K562 (cell line): ENCODE data around the gene TOM1. TPM values are rescaled to one million over a fixed set of nuclear protein-coding genes. Genes with fewer than 3 reads are reported as not detected.
A peak's percentile ranks its signal among the peaks of the same experiment; 100 is the strongest.

Source experiments
- HDAC2 ChIP-seq: fragments of 450-650 bp; IDR thresholded peaks from 2 replicates; pipeline ENCODE4 v1.6.1; 2016; ENCODE audit warnings: mild to moderate bottlenecking
- HMGN3 ChIP-seq: IDR thresholded peaks from 2 replicates; pipeline ENCODE4 v1.6.1; 2011; ENCODE audit warnings: borderline replicate concordance, low read depth, mild to moderate bottlenecking, mixed read lengths, low read length; ENCODE audit not compliant: insufficient read length; ENCODE audit errors: extremely low read depth
- MBD2 ChIP-seq: sonication (generic); IDR thresholded peaks from 2 replicates; pipeline ENCODE4 v1.6.1; 2016; ENCODE audit warnings: low read depth, borderline replicate concordance
- NFATC3 ChIP-seq: fragments of 450-650 bp; IDR thresholded peaks from 2 replicates; pipeline ENCODE4 v1.6.1; 2017; ENCODE audit warnings: mild to moderate bottlenecking
- NFE2 ChIP-seq: IDR thresholded peaks from 2 replicates; pipeline ENCODE4 v1.6.1; 2014; ENCODE audit warnings: antibody characterized with exemption, low read depth
- RAD51 ChIP-seq: fragments of 450-650 bp; IDR thresholded peaks from 2 replicates; pipeline ENCODE4 v1.7.1; 2016; ENCODE audit warnings: low read depth, mild to moderate bottlenecking, borderline replicate concordance
- RBM39 ChIP-seq: fragments of 200-400 bp; formaldehyde crosslinking; optimal IDR thresholded peaks from 2 replicates; pipeline ENCODE3; 2018; ENCODE audit warnings: low read depth, low read length
- SAFB2 ChIP-seq: fragments of 200-400 bp; formaldehyde crosslinking; IDR thresholded peaks from 2 replicates; pipeline ENCODE4 v1.6.1; 2018; ENCODE audit warnings: borderline replicate concordance, low read length, low read depth, moderate library complexity; ENCODE audit not compliant: severe bottlenecking
- SREBF2 ChIP-seq: sonication (generic); formaldehyde crosslinking; IDR thresholded peaks from 2 replicates; pipeline ENCODE4 v1.4.0; 2020; ENCODE audit warnings: mild to moderate bottlenecking, missing genetic modification reagents
- TAF7 ChIP-seq: fragments of 450-650 bp; IDR thresholded peaks from 2 replicates; pipeline ENCODE4 v1.6.1; 2016; ENCODE audit warnings: missing genetic modification characterization, missing compliant biosample characterization
- TCF7 ChIP-seq: sonication (generic); IDR thresholded peaks from 2 replicates; pipeline ENCODE4 v1.6.1; 2016; ENCODE audit warnings: antibody characterized with exemption, borderline replicate concordance
- ZKSCAN8 ChIP-seq: fragments of 200-800 bp; sonication (Bioruptor generic); IDR thresholded peaks from 2 replicates; pipeline ENCODE4 v1.6.1; 2016; ENCODE audit warnings: missing genetic modification characterization, missing compliant biosample characterization
- ZNF316 ChIP-seq: fragments of 450-650 bp; IDR thresholded peaks from 2 replicates; pipeline ENCODE4 v1.6.1; 2016
- polyA plus RNA-seq, 8 experiments: library from polyadenylated mRNA; depleted of rRNA in 4 of 8; stranded (reverse) in 5 of 8; unstranded in 3 of 8; fragments of >200 nt; fragmentation: Nextera tagmentation in 2 of 8; fragmentation: Illumina TruSeq in 1 of 8; extraction: Ambion mirVana in 2 of 8; extraction: Trizol in 1 of 8; gene quantifications; 2 replicates each; pipeline versions ENCODE4 v1.2.1 to v1.2.3, GENCODE V29; 2011 to 2014; ENCODE audit warnings: inconsistent platforms in 1 of 8, missing spikeins in 1 of 8
- total RNA-seq, 7 experiments: library from RNA; depleted of rRNA in 6 of 7; stranded (reverse); fragments of >200 nt in 6 of 7; fragmentation: Illumina TruSeq in 2 of 7; extraction: Trizol in 2 of 7; gene quantifications; 2 replicates each; pipeline versions ENCODE4 v1.2.1 to v1.2.3, GENCODE V29; 2011 to 2021; ENCODE audit warnings: low replicate concordance in 1 of 7
- TF ChIP-seq, protein P1 (sequence below), 2 experiments: IDR thresholded peaks; 2 replicates each; pipeline ENCODE4 v1.6.1; 2012; ENCODE audit warnings: improper control_type of control experiment in 2 of 2, low read depth in 2 of 2, low read length in 2 of 2, borderline replicate concordance in 1 of 2
- TF ChIP-seq, protein P2 (sequence below), 2 experiments: IDR thresholded peaks; 2 replicates each; pipeline ENCODE4 v1.6.1; 2011; ENCODE audit warnings: borderline replicate concordance in 1 of 2, control low read depth in 1 of 2, low read depth in 1 of 2, low read length in 1 of 2, mild to moderate bottlenecking in 1 of 2, mixed read lengths in 1 of 2, moderate library complexity in 1 of 2; ENCODE audit not compliant: insufficient read depth in 1 of 2, insufficient read length in 1 of 2, poor library complexity in 1 of 2, severe bottlenecking in 1 of 2; ENCODE audit errors: extremely low read depth in 1 of 2
- TF ChIP-seq, protein P3 (sequence below): fragments of 150-350 bp; conservative IDR thresholded peaks from 2 replicates; pipeline ENCODE4 v1.6.1; 2014; ENCODE audit warnings: low read length
- TF ChIP-seq, protein P4 (sequence below), 2 experiments: fragments of 450-650 bp in 1 of 2; sonication (generic) in 1 of 2; formaldehyde crosslinking; conservative IDR thresholded peaks; 2 replicates each; pipeline versions ENCODE4 v1.4.0 to v1.8.1; 2020 to 2022; ENCODE audit warnings: mild to moderate bottlenecking in 1 of 2, missing genetic modification reagents in 1 of 2
- TF ChIP-seq, protein P5 (sequence below): fragments of 250-450 bp; sonication (Bioruptor Pico); IDR thresholded peaks from 2 replicates; pipeline ENCODE4 v1.4.0; 2020; ENCODE audit warnings: mild to moderate bottlenecking

The TOM1 gene
- total and polyA plus RNA-seq, 9 of the 15 experiments (the other 6 are each of a cell fraction or from before 2014, with no cell fraction given): 0.64 to 20.6 (median 12.0) TPM

DNA sequence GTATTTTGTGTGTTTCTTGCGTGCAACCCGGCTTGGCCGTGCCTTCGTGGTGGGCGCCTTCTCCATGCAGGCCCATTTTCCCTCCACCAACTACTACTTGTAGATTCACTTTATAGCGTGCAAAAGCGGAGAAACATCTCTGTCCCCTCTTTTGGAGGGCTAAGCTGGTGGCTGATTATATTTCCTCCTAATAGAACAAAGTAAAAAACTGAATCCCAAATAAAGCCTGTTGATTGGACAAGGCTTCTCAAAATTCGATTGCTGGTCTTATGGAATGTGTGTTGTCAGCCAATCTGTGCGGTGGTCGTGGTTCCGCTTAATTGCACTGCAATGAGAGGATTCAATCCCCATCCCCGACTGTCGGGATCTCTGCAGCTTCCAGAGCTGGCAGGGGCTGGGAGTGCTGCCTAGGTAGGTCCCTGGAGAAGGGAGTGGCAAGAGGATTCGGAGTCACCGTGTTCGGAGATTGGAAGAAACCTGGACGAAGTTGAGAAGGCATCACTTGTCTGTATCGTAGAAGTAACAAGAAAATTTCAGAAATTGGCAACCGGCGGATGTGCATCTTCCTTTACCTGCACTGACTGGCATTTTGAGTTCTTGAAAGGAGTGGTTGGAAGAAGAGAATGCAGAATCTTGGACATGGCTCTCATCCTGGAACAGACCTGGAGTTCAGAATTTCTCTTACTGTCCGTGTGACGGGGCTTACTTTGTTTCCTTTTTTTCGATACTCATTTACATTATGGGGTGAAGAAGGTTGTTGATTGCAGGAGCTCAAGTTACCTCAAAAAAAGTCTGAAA is 41.3 kb upstream of the TOM1 start (continued):
- TF ChIP-seq, protein P1, sequence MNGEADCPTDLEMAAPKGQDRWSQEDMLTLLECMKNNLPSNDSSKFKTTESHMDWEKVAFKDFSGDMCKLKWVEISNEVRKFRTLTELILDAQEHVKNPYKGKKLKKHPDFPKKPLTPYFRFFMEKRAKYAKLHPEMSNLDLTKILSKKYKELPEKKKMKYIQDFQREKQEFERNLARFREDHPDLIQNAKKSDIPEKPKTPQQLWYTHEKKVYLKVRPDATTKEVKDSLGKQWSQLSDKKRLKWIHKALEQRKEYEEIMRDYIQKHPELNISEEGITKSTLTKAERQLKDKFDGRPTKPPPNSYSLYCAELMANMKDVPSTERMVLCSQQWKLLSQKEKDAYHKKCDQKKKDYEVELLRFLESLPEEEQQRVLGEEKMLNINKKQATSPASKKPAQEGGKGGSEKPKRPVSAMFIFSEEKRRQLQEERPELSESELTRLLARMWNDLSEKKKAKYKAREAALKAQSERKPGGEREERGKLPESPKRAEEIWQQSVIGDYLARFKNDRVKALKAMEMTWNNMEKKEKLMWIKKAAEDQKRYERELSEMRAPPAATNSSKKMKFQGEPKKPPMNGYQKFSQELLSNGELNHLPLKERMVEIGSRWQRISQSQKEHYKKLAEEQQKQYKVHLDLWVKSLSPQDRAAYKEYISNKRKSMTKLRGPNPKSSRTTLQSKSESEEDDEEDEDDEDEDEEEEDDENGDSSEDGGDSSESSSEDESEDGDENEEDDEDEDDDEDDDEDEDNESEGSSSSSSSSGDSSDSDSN (IDR thresholded peaks at IDR 0.05; ENCODE audit: borderline replicate concordance in 1 of 2, low read depth in 2 of 2, low read length in 2 of 2): 0 out of 4 replicates have a peak, but pooled peaks of 1 of the 2 experiments have one; percentile 26
- TF ChIP-seq HDAC2: no peak
- TF ChIP-seq, protein P2, sequence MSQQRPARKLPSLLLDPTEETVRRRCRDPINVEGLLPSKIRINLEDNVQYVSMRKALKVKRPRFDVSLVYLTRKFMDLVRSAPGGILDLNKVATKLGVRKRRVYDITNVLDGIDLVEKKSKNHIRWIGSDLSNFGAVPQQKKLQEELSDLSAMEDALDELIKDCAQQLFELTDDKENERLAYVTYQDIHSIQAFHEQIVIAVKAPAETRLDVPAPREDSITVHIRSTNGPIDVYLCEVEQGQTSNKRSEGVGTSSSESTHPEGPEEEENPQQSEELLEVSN (IDR thresholded peaks at IDR 0.05; ENCODE audit: borderline replicate concordance in 1 of 2, extremely low read depth in 1 of 2, insufficient read depth in 1 of 2, insufficient read length in 1 of 2, low read depth in 1 of 2, low read length in 1 of 2, poor library complexity in 1 of 2, severe bottlenecking in 1 of 2): peak in 1 of 2 experiments; percentile 72
- TF ChIP-seq, protein P3, sequence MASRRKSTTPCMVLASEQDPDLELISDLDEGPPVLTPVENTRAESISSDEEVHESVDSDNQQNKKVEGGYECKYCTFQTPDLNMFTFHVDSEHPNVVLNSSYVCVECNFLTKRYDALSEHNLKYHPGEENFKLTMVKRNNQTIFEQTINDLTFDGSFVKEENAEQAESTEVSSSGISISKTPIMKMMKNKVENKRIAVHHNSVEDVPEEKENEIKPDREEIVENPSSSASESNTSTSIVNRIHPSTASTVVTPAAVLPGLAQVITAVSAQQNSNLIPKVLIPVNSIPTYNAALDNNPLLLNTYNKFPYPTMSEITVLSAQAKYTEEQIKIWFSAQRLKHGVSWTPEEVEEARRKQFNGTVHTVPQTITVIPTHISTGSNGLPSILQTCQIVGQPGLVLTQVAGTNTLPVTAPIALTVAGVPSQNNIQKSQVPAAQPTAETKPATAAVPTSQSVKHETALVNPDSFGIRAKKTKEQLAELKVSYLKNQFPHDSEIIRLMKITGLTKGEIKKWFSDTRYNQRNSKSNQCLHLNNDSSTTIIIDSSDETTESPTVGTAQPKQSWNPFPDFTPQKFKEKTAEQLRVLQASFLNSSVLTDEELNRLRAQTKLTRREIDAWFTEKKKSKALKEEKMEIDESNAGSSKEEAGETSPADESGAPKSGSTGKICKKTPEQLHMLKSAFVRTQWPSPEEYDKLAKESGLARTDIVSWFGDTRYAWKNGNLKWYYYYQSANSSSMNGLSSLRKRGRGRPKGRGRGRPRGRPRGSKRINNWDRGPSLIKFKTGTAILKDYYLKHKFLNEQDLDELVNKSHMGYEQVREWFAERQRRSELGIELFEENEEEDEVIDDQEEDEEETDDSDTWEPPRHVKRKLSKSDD: no peak
- TF ChIP-seq TCF7: no peak
- no peak for TF ChIP-seq RAD51
- no peak for TF ChIP-seq HMGN3
- TF ChIP-seq, protein P4, sequence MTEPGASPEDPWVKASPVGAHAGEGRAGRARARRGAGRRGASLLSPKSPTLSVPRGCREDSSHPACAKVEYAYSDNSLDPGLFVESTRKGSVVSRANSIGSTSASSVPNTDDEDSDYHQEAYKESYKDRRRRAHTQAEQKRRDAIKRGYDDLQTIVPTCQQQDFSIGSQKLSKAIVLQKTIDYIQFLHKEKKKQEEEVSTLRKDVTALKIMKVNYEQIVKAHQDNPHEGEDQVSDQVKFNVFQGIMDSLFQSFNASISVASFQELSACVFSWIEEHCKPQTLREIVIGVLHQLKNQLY (CRISPR knock-in tag; conservative IDR thresholded peaks at IDR 0.05): no peak
- no peak for TF ChIP-seq ZKSCAN8 (CRISPR knock-in tag)
- no peak for TF ChIP-seq NFE2
- no peak for TF ChIP-seq SREBF2 (CRISPR knock-in tag)
- no peak for TF ChIP-seq TAF7 (tag)
- TF ChIP-seq NFATC3: no peak
- TF ChIP-seq MBD2: no peak
- TF ChIP-seq, protein P5, sequence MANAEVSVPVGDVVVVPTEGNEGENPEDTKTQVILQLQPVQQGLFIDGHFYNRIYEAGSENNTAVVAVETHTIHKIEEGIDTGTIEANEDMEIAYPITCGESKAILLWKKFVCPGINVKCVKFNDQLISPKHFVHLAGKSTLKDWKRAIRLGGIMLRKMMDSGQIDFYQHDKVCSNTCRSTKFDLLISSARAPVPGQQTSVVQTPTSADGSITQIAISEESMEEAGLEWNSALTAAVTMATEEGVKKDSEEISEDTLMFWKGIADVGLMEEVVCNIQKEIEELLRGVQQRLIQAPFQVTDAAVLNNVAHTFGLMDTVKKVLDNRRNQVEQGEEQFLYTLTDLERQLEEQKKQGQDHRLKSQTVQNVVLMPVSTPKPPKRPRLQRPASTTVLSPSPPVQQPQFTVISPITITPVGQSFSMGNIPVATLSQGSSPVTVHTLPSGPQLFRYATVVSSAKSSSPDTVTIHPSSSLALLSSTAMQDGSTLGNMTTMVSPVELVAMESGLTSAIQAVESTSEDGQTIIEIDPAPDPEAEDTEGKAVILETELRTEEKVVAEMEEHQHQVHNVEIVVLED: no peak
- 0 out of 2 replicates have a peak, but pooled peaks have one; percentile 4 for TF ChIP-seq ZNF316
- TF ChIP-seq SAFB2: no peak
- no peak for TF ChIP-seq RBM39
